ENCODE results near the gene ARPC3.
"Not testable (repeated sequence)": the region's sequence is repeated elsewhere in the genome, so short reads cannot be mapped to it uniquely, and the experiment has no call there.

Gene ARPC3

GRCh38 chr12:110410086-110410485 is 40.1 kb downstream of the ARPC3 start:
- DNase-seq, result not testable (repeated sequence)

- not testable (repeated sequence) for DNase-seq
Observed at GRCh38 chr12:110405126-110405662, 44.9 kb downstream of the ARPC3 start.

- DNase-seq, result peak; percentile 76
Observed at GRCh38 chr12:110403976-110404682, 46.0 kb downstream of the ARPC3 start.

GRCh38 chr12:110403146-110403975 is 46.8 kb downstream of the ARPC3 start, which contains the start of gene ANAPC7:
Gene ANAPC7, minus strand, starts transcription at chr12:110403708. Its CDS starts 81 bp downstream, at chr12:110403627.
- peak; percentile 77 for DNase-seq

Measured in NCI-H526 treated with DMSO at 0.1 percent for 48 hours (cell line).